GM19035 (cell line): ENCODE measurements around the gene GNAI3.
A peak's percentile ranks its signal among the peaks of the same experiment; 100 is the strongest.

Experiments used
- ATAC-seq: cut with Tn5 transposase; IDR thresholded peaks from one replicate; pipeline ENCODE4 v1.9.1; 2021; ENCODE audit not compliant: unreplicated experiment

GNAI3 gene

DNA sequence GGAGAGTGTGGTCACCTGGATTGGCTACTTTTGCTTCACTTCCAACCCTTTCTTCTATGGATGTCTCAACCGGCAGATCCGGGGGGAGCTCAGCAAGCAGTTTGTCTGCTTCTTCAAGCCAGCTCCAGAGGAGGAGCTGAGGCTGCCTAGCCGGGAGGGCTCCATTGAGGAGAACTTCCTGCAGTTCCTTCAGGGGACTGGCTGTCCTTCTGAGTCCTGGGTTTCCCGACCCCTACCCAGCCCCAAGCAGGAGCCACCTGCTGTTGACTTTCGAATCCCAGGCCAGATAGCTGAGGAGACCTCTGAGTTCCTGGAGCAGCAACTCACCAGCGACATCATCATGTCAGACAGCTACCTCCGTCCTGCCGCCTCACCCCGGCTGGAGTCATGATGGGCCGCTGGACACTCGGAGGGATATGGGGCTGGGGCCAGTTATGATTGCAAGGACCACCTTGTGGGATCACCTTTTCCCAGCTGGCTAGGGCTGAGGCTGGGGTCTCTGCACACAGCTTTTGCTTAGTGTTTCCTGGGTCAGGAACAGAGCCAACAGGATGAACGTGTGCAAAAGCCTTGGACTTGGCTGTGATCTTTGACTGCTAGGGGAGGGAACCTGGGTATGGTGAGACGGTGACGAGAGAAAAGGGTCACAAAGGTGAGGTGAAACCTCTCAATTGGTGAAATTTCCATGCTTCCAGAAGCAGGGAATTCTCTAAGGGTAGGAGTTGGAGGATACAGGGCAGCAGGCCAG, 4.3 kb upstream of the GNAI3 start:
- no peak for ATAC-seq

DNA sequence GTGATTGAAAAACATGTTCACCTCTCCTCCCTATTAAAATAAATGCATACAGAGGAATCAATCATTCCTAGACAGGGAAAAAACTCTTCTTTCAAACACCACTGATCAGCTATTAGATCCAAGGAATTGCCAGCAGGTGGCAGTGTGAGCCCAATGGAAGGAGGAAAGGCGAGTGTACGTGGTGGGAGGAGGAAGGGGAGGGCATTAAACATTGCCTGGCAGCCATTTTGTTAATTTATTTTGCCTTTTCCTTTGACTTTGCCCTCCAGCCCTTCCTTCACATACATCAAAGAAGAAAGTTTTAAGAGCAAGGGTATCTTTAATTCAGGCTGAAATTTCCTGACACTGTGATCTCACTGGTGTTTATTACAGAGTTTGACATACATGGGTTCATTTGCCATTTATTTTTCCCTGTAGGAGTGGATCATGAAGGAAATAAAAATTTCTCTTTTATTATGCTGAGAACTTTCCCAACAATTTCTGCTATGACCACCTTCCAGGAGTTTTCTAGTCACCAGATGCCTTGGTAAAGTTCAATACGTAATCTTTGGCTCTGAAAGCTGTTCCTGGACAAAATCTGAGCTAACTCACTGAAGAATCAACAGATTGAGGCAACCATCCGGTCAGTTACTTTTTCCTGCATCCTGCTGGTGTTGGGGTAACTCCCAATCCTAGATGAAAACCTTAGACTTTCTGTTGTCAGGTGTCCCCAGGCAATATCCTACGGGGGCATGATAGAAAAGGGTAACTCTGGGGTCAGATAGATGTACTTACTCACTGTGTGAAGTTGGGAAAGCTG, 1.9 kb upstream of the GNAI3 start:
- ATAC-seq: peak; percentile 45

DNA sequence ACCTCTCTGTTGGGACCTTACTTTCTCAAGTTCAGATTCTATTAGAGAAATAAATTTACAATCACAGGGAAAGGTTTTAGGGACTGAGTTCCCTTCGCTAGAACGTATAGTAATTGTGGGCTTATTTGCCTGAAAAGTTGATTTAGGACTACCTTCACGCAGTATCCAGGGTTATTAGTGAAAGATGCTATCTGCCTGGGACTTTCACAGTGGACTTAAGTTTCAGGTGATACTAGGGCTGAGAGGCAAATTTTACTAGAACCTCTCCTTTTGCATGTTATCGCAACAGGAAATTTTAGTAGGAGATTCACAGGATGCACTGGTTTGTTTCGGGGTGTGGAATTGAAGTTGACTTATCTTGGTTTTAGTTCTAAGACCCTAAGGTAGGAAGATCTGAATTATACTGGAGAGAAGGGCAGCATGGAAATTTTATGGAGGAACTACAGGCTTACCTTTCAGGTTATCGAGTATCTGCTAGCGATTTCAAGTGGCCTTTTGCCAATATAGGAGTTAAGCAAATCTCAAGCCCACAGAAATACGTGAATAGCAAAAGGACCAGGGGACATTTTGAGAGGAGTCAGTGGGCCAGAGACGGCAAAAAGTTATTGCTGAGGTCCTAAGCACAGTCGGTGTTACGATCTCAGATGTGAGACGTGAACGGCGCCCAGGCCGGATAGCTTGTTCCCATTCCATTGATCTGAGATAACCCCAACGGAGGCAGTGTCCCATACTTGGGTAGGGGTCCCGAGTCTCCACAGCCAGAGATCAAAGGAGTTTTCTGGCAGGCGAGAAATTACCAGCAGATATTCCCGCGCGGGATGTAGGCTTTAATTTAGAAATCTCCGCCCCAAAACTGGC, 723 bp upstream of the GNAI3 start:
- peak; percentile 3 for ATAC-seq

DNA sequence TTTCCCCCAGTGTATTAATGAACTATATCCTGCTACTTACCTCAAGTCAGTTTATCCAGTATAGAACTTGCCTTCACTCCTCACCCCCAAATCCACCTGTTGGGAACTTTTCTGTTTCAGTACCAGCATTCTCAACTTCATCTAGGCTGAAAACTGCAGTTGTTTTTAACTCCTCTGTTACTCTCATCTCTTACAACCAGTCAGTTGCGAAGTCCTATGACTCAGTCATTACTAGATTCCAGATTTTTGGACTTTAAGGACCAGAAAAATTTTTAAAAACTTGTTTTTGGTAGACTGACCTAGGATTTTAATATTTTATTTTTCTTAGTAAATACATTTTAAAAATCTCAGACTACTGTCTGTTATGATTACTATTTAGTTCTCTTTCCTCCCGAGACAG, 8.1 kb downstream of the GNAI3 start:
- ATAC-seq: no peak

DNA sequence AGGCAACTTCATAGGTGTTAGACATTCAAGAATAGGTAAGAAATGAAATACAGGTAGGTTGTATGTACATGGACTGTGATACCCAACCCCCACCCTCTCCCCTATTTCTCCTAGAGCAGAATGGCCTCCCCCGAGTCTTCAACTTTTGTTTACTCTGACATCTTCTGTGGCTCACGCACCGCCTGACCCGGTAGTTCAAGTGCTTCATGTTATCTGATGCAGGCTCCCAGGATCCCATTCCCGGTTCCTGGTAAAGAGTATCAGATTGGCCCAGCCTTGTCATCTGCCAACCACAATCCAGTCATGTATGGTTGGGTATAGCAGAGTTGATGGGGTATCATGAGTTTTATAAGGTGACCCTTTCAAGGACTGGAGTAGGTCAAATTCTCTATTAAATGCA, 9.1 kb downstream of the GNAI3 start:
- ATAC-seq: no peak

DNA sequence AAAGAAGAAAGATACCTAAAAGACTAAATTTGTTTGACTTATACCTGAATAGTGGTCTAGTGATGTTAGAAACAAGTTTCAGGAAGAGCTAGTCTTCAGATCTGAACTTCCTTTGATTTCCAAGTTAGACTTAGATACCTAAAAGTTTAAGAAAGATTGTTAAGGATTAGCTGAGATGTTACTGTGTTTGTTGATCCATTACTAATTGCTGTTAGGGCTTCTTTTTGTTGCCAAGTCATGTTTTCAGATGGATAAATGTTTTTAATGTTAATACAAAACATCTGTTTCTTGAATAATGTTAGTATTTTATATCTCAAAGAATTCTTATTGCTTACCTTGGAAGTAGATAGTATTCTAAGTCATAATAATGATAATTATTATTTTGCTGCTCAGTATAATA, 11.6 kb downstream of the GNAI3 start:
- no peak for ATAC-seq

DNA sequence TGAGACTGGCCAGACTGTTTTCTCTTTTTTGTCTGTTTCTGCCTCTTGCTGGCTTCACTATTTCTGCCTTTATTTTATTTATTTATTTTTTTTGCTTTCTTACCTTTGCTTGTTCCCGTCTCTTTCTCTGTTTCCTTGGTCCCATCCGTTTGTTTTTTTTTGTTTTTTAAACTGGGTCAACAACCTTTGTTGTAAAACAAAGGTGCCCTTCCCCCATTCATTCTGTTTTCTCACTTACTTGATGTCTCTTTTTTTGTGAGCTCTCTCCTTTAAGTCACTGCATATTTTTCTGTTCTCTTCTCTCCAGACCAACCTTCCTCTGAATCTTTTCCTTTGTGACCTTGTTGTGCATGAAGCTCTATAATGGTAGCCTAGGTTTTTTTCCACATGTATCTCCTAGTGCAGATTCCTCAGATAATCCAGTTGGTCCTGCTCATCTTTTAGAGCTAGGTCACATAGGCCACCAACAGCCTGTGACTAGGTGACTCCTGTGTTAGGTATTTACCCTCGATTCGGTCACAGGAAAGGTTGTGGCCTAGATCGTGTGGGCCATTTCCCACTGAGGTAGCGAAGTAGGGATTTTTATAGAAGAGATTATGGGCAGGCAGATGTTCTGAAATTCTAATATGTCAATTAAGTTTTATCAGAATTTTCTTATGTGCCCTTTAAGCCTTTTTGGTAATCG, 15.9 kb downstream of the GNAI3 start:
- no peak for ATAC-seq

DNA sequence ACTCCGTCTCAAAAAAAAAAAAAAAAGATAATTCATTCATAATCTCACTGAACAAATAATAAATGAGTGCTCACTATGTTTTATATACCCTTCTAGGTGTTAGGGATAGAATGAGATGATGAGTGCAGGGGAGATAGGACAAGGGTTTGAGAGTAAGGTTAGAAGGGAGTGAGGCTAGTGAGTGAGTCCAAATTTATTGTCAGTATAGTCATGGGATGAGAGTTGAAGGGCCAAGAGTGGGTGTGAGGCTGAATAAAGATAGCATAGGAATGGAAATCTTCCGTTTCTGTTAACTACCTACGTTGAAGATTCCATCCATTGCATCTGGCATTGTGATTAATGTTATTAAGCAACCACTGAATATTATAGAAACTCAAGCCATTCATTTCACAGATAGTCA, 16.8 kb downstream of the GNAI3 start:
- no peak for ATAC-seq

DNA sequence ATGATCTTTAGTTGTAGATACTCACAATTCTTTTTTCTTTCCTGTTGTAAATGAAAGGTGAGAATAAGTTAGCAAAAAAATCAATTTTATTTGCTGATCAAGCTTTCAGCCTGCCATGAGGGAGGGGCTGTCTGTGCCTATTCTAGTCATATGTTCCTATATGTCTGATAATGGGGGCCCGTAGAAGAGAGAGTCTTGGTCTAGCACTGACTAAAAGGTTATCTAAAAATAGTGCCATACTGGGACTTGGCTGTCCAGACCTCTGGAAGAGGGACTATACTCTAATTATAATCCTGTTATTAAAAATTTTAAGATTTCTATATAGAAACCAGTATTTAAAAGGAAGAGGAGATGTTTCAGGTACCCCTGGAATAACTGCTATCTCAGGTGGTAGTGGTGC, 18.6 kb downstream of the GNAI3 start:
- ATAC-seq: no peak

DNA sequence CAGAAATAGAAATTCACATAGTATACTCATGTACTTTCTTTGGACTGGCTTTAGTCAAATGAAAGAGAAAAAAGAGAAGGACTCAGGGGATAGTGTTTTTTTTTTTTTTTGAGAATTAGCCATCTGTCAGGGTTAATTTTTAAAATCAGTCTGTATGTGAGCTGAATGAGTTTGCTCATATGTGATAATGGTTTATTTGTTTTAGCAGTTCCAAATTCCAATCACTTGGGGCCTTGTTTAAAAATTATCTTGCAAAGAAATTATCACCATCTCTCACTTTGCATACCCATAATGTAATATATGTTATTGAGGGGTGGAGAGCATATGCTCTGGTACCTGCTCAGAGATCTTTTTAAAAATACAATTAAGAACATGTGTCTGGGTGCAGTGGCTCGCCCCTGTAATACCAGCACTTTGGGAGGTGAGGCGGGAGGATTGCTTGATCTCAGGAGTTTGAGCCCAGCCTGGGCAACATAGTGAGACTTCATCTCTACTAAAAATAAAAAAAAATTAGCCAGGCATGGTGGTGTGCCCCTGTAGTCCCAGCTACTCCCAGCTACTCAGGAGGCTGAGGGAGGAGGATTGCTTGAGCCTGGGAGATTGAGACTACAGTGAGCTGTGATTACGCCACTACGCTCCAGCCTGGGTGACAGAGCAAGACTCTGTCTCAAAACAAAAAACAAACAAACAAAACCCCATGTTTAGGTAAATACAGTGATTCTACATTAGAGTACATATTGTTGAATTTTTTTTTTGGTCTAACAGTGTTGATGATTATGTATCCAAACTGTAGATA, 19.7 kb downstream of the GNAI3 start:
- ATAC-seq: no peak

DNA sequence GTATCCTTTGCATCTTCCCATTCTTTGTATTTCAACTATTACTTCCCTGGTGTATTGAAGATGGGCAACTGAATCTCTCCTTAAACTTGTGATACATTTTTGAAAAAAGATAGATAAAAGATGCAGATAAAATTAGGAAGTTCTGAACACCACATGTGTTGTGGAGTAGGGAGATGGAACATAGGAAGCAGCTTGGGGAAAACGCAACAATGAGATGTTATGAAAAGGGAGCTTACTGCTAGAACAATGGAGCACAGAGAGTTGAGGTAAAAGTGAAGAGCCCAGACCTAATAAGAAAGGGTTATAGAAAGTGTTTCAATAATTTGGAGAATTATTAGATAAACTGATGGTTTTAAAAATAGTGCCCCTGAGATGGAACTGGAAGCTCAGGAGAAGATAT, 20.9 kb downstream of the GNAI3 start:
- no peak for ATAC-seq

DNA sequence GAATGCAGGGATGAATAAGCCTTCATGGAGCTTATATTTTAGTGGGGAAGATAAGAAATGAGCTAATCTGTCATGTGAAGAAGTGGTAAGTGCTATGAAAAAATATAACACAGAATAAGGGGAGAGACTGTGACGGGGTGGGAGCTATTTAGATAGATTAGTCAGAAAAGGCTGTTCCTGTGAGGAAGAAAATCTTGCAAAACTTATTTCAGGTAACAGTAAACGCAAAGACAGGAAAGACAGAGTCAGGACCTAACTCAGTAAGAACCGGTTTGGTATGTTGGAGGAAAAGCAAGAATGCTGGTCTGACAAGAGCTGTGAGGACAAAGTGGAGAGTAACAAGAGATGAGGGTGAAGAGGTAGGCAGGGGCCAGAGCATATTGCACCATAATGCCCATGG, 22.0 kb downstream of the GNAI3 start:
- no peak for ATAC-seq

DNA sequence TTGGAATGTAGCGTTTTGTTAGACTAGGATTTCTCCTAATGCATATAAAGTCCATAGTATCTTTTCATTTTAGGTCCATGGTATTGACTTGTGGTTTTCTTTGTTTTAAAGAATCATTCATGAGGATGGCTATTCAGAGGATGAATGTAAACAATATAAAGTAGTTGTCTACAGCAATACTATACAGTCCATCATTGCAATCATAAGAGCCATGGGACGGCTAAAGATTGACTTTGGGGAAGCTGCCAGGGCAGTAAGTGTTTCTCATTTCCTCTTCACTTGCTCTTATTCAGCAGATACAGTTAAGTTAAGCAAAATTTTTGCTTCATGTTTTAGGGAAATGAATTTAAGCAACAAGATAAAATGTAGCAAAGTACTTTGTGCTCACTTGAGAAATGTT, 25.4 kb downstream of the GNAI3 start:
- ATAC-seq: no peak

DNA sequence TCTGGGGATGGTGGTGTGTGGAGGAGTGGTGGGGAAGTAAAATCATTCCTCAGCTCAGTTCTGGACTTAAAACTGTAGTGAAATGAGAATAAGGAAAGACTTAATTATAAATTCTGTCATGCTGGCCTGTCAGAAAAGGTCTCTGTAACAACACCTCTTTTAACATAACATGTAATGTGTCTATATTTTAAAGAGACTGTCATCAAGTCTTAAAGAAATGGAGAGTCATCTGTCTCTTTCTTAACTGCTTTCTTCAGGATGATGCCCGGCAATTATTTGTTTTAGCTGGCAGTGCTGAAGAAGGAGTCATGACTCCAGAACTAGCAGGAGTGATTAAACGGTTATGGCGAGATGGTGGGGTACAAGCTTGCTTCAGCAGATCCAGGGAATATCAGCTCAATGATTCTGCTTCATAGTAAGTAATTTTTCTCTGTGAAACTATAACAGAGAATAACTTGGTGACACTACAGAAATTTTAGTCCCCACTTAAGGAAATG, 30.6 kb downstream of the GNAI3 start:
- no peak for ATAC-seq

DNA sequence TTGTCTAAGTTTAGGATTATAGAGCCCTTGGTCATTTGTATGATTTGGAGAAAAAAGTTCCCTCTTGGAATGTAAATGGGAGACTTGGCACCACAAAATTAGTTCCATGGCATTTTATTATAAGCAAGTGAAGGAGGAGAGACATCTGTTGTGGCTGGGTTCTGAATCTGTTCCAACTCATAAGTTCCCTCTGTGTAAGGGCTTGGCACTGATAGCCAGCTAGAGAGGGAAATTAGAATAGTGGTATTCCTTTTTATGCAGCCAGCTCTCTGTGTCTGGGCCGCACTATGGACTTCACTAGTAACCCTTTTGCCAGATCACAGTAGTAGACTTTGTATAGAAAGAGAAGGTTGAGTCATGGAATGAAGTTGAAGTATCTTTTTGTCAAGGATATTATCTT, 31.1 kb downstream of the GNAI3 start:
- no peak for ATAC-seq

DNA sequence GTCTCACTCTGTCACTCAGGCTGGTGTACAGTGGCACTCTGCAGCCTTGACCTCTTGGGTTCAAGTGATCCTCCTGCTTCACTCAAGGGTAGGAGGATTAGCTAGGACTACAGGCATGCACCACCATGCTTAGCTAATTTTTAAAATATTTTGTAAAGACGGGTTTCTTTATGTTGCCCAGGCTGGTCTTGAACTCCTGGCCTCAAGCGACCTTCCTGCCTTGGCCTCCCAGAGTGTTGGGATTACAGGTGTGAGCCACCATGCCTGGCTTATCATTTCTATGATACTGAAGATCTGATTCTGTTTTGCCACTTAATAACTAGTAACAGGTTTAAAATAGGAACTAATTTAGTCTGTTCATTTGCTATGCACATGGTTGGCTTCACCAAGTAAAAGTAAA, 33.6 kb downstream of the GNAI3 start:
- ATAC-seq: no peak

DNA sequence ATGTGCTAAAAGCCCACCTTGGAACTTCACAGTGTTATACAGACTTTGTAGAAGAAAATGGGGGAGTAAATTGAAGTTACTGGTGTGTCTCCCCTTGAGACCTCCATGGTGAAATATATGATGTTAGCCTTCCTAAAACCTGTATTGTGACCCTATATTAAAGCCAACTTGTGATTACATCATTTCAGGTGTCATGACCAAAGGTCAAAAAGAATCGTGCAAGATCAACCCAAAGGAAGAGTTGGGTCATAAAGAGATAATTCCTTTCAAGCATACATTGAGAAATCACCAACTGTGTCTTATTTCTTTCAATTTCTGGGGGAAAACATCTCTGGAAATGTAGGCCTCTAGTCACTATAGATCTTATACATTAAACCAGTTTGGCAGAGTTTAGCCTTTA, 36.4 kb downstream of the GNAI3 start:
- ATAC-seq: no peak

DNA sequence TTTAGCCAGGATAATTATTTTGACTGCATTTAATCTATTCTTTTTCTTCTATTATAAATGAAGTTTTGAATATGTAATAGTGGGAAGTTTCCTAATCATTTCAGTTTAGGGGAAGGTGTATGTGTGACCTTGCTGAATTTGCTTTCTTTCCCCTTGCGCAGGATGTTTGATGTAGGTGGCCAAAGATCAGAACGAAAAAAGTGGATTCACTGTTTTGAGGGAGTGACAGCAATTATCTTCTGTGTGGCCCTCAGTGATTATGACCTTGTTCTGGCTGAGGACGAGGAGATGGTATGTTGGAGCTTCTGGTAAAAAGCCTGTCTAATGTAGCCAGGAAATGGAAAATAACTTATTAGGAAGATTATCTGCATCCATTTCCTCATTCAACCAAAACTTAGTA, 37.6 kb downstream of the GNAI3 start:
- no peak for ATAC-seq

DNA sequence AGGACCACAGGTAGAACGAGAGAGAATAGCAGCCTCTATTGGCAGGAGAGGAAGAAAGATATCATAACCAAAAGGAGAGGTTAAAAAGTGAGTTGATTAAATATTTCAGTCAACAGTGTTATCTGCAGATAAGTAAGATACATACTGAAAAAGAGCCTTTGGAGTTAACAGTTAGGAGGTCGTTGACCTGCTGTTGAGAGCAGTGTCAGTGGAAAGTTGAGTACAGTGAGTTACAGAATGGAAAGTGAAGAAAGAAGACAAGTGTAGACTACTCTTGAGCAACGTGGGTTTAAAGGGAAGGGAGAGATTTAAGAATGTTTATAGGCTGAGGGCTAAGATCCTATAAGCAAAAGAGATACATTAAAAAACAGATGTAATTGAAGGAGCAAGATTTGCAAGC, 40.8 kb downstream of the GNAI3 start:
- no peak for ATAC-seq

DNA sequence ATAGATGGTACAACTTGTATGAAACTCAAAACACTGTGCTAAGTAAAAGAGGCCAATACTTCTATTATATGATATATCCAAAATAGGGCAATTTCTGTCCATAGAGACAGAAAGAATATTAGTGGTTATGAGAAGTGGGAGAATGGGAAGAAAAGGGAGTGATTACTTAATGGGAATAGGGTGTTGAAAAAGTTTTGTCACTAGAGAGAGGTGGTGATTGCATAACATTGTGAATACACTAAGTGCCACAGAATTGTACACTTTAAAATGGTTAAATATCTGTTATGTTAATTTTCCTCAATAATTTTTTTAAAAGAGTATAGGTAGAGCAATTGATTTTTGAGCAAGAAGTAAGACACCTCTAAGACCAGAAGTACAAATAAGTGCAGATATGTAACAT, 41.3 kb downstream of the GNAI3 start:
- no peak for ATAC-seq
